H7 (cell line): ENCODE measurements around the gene ACSL3. TPM values are rescaled to one million over a fixed set of nuclear protein-coding genes. Genes with fewer than 3 reads are reported as not detected.

Experiments used
- DNase-seq: peaks from one replicate; pipeline ENCODE4 v3.0.0; 2012
- H3K27me3 ChIP-seq: 2 replicates; pipeline ENCODE4 v1.6.0; 2011; ENCODE audit warnings: mild to moderate bottlenecking, low read length; ENCODE audit not compliant: control insufficient read depth, insufficient read depth
- H3K36me3 ChIP-seq: replicated peaks from 2 replicates; pipeline ENCODE4 v1.5.1; 2011; ENCODE audit warnings: low read length; ENCODE audit not compliant: control insufficient read depth, insufficient read depth
- H3K4me3 ChIP-seq: 2 replicates; pipeline ENCODE4 v1.5.1; 2011; ENCODE audit warnings: low read depth, mild to moderate bottlenecking, control low read depth, low read length, moderate library complexity; ENCODE audit not compliant: insufficient read depth
- total RNA-seq: library from RNA; depleted of rRNA; stranded (reverse); fragments of >200 nt; shearing (Covaris generic); gene quantifications from 2 replicates; pipeline ENCODE4 v1.2.3, GENCODE V29; 2014; rRNA removed

ACSL3 gene
- total RNA-seq = 83.5 and 108 TPM in 2 replicates

GRCh38 chr2:222860740-222861410 lies at the start of gene ACSL3:
TSS of gene ACSL3 (plus strand) at chr2:222861036. CDS start at chr2:222908773, 47,737 bp downstream.
- DNase-seq = peak; percentile 97
- Histone ChIP-seq H3K36me3 (no peaks in the 10 kb centered on the region), H3K4me3 (peak within 1 kb of the TSS; percentile 89), H3K27me3 (no peaks in the 10 kb centered on the region)

- no peaks in the 10 kb centered on the region for H3K27me3 ChIP-seq
- DNase-seq = no peak
- H3K36me3 ChIP-seq = no peaks in the 10 kb centered on the region
- H3K4me3 ChIP-seq = no peak overlapping the region
These were observed 49.0 kb upstream of the ACSL3 start for GRCh38 chr2:222811828-222812227.

DNA sequence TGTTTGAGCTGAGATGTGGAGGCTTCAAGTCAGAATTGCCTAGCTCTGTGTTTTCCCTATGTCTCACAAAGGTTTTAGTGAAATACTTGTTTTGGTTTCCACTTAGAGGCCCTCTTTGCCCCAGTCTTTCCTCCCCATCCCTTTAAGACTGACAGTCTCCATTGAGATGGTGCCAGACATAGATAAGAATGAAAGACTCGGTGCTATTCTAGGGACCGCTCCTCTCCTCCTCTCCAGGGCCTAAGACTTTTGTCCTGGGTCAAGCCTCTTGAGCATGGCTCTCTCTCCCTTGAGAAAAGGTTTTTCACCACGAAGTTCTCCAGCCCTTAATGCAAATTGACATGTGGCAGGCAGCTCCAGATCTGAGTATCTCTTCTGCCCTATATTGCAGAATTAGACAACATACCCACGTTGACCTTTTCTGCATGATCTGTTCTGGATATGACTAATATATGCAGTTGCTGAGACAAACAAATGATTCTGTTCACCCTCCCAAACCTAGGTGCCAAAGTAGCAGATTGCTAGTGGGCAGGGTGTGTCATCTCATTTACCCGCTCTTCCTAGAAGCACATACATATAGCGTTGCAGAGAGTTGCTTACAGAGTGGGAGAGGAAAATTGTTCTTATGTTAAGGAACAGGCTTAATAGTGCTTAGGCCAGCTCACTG lies 47.5 kb upstream of the ACSL3 start:
- Histone ChIP-seq H3K27me3 (no peaks in the 10 kb centered on the region), H3K4me3 (no peak overlapping the region), H3K36me3 (no peaks in the 10 kb centered on the region)
- no peak for DNase-seq

DNA sequence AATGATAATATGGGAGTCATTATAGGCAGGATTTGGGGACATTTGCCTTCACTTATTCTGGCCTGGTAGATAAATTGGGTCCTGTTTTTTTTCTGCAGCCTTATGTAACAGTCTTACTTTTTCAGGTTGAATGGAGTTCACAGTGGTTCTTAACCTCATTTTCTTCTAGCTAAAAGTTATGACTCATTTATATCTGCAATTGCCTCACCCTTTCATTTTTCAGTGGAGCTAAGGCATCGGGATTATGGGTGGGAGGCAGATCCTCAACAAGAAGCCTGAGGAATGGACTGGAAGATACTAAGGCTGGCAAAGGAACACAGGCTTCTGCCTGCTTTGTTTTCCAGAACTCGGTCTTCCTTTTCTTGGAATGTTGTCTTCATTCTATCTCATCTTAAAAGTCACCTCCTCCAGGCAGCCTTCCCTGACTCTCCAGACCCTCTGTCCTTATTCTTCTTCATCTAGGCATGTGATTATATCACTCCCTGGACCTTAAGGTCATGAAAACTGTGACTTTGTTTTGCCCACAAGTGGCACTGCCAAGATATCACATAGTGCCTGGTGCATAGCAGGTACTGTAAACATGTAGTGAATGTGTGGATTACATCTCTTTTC lies 41.0 kb upstream of the ACSL3 start:
- no peak overlapping the region for H3K4me3 ChIP-seq
- H3K36me3 ChIP-seq = no peaks in the 10 kb centered on the region
- DNase-seq = no peak
- no peaks in the 10 kb centered on the region for H3K27me3 ChIP-seq

GRCh38 chr2:222823183-222823930 lies 37.5 kb upstream of the ACSL3 start:
- no peak overlapping the region for H3K4me3 ChIP-seq
- no peak for DNase-seq
- no peaks in the 10 kb centered on the region for H3K27me3 ChIP-seq
- H3K36me3 ChIP-seq = no peaks in the 10 kb centered on the region

DNA sequence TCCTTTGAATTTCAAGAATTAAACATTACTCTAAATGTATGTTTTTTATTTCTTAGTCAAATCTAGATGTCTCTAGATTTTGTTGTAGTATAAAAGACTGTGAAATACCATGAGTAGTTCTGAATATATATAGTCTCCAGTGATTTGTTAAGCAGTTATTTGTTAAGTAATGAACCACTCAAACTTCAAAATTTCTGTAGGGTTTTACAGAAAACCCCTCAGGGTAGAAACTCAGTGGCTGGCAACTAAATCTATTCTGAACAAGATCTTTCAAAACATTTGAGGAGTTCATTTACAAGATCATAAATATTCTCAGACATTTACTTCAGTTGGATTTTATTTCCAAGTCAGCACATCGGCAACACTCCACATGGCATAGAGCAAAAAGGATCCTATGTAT lies 35.8 kb upstream of the ACSL3 start:
- Histone ChIP-seq H3K36me3 (no peaks in the 10 kb centered on the region), H3K4me3 (no peak overlapping the region), H3K27me3 (no peaks in the 10 kb centered on the region)
- no peak for DNase-seq

- Histone ChIP-seq H3K36me3 (no peaks in the 10 kb centered on the region), H3K27me3 (no peaks in the 10 kb centered on the region), H3K4me3 (no peak overlapping the region)
- DNase-seq = no peak
These were observed 33.4 kb upstream of the ACSL3 start for GRCh38 chr2:222827417-222827816.

DNA sequence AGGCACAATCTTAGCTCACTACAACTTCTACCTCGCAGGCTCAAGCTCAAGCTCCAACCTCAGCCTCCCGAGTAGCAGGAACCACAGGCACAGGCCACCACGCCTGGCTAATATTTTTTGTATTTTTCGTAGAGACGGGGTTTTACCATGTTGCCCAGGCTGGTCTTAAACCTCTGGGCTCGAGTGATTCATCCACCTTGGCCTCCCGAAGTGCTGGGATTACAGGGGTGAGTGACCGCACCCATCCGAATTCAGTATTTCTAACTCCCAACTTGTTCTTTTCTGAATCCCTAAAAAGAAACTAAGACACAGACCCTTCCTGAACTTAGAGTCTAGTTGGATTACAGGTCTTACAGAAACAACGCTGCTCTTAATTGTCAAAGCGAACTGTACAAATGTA lies 32.3 kb upstream of the ACSL3 start:
- H3K4me3 ChIP-seq = no peak overlapping the region
- no peak for DNase-seq
- no peaks in the 10 kb centered on the region for H3K27me3 ChIP-seq
- no peaks in the 10 kb centered on the region for H3K36me3 ChIP-seq

GRCh38 chr2:222830164-222830563 lies 30.7 kb upstream of the ACSL3 start:
- no peaks in the 10 kb centered on the region for H3K36me3 ChIP-seq
- H3K27me3 ChIP-seq = no peaks in the 10 kb centered on the region
- no peak overlapping the region for H3K4me3 ChIP-seq
- no peak for DNase-seq

DNA sequence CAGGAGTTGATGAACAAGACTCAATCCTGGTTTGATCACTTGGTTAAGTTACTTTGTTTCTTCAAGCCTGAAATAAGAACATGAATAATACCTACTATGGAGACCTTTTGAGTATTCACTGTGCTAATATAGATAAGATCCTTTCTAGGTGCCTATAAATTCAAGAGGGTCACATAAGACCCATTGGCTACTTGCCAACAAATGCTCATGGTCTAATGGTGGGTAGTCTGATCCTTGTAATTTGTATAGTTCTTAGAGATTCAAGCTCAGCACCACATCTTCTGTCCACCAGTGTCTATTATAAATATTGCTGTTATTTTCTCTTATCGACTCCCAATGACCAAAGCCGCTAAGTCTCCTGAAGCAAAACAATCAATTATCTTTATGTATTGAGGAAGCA lies 27.4 kb upstream of the ACSL3 start:
- Histone ChIP-seq H3K36me3 (no peaks in the 10 kb centered on the region), H3K4me3 (no peak overlapping the region), H3K27me3 (no peaks in the 10 kb centered on the region)
- DNase-seq = no peak

DNA sequence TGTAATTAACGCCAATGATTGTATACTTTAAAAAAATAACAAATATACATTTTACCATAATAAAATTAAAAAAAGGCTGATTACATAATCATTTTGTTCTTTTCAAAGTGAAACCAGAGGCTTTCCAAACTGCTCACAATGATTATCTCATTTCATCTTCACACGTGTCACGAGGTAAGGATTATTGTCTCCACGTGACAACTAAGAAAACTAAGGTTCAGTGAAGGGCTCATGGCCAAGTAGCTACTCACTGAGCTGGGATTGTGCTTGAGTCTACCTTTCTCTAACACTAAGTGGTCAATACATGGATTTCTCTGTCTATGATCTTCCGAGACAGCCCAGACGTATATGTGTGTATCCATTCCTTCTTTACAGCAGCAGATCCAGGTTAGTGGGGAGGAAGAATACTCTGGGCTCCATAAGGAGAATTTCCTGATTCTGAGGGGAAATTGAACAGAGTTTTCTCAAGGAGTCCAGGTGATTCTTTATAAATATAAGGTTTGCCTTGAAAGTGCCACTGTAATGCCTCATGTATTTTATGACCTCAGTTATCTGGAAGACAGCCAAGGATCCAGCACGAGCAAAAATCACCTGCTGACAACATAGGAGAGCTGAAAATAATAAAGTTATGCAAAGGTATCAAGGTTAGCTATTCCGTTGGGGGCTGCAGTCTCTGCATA lies 25.6 kb upstream of the ACSL3 start:
- Histone ChIP-seq H3K36me3 (no peaks in the 10 kb centered on the region), H3K4me3 (no peak overlapping the region), H3K27me3 (no peaks in the 10 kb centered on the region)
- no peak for DNase-seq

GRCh38 chr2:222835823-222836151 lies 25.0 kb upstream of the ACSL3 start:
- DNase-seq = no peak
- Histone ChIP-seq H3K27me3 (no peaks in the 10 kb centered on the region), H3K4me3 (no peak overlapping the region), H3K36me3 (no peaks in the 10 kb centered on the region)

DNA sequence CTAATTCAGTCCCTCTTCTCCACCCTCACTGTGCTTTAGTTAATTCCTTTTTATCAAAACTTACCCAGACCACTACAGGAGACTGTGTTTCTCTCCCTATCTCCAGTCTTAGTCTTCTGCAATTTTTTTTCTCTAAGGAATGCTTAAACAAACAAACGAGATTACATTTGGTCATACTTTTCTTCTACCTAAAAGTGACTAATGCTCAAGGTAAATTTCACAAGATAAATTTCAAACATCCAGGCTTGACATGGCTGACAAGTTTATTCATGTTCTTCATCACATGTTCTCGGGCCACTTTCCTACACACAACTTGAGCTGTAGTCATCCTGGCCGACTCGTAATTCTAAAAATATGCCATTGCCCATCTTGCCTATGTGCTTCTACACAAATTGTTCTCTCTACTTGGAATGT lies 23.2 kb upstream of the ACSL3 start:
- Histone ChIP-seq H3K36me3 (no peaks in the 10 kb centered on the region), H3K4me3 (no peak overlapping the region), H3K27me3 (no peaks in the 10 kb centered on the region)
- no peak for DNase-seq

DNA sequence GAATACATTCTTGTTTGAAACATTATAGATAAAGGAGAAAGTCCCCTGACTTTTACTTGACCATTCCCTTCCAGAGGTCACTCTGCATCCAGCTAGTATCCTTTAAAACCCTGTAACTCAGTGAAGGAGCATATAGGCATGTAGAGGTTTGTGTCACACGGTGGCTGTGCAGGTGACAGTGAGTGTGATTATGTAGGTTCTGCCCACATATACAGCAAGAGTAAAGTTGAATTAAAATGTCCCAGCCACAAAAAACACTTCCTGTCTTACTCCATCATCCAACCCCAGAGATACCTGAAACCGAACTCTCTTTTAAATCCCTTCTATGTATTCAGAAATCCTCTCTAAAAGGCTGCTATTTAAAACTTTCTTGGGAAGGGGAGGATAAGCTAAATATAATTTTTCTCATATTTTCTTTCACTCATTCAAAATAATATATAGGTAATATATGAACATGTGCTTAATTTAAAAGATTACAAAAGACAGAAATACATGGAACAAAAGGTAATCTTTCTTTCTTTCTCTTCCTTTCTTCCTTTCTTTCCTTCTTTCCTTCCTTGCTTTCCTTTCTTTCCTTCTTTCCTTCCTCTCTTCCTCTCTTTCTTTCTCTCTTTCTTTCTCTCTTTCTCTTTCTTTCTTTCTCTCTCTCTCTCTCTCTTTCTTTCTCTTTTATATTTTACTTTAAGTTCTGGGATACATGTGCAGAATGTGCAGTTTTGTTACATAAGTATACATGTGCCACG lies 20.6 kb upstream of the ACSL3 start:
- H3K36me3 ChIP-seq = no peaks in the 10 kb centered on the region
- no peak overlapping the region for H3K4me3 ChIP-seq
- DNase-seq = no peak
- no peaks in the 10 kb centered on the region for H3K27me3 ChIP-seq
